Common myeloid progenitor, CD34-positive (primary cell): ENCODE data around the gene ZNF664.
A peak's percentile ranks its signal among the peaks of the same experiment; 100 is the strongest.

Source experiments
- CTCF ChIA-PET: fragments of 350-600 bp; sonication (Branson Sonifier 250); formaldehyde crosslinking; loops from one replicate; lab custom pipeline; 2021; ENCODE audit warnings: antibody characterized with exemption; lab: Charles Lee
- POLR2A ChIA-PET: fragments of 350-600 bp; sonication (Branson Sonifier 250); formaldehyde crosslinking; loops from one replicate; lab custom pipeline; 2021; ENCODE audit warnings: antibody characterized with exemption; lab: Charles Lee
- DNase-seq, 3 donors: peaks; one replicate each; pipeline versions ENCODE4 v3.0.0 to v3.0.0-alpha.2; 2013
- H3K27ac ChIP-seq, 2 experiments: 1 replicate in 1 of 2; 2 replicates in 1 of 2; pipeline ENCODE4 v1.7.0; 2013; ENCODE audit warnings: inconsistent platforms in 2 of 2, low read length in 2 of 2, mild to moderate bottlenecking in 2 of 2, low read depth in 1 of 2, moderate library complexity in 1 of 2; ENCODE audit not compliant: severe bottlenecking in 2 of 2, insufficient read depth in 1 of 2, poor library complexity in 1 of 2
- H3K27me3 ChIP-seq, 5 experiments: replicated peaks in 2 of 5; 1 replicate in 3 of 5; 2 replicates in 2 of 5; pipeline versions ENCODE4 v1.6.1 to v1.7.0; 2013; ENCODE audit warnings: low read length in 4 of 5, mild to moderate bottlenecking in 2 of 5, moderate library complexity in 2 of 5, inconsistent platforms in 1 of 5; ENCODE audit not compliant: insufficient read depth in 5 of 5, control insufficient read depth in 4 of 5
- H3K36me3 ChIP-seq, 4 experiments: 1 replicate in 2 of 4; 2 replicates in 2 of 4; pipeline versions ENCODE4 v1.6.1 to v1.7.0; 2013; ENCODE audit warnings: low read length in 3 of 4, control low read depth in 1 of 4, mild to moderate bottlenecking in 1 of 4; ENCODE audit not compliant: control insufficient read depth in 4 of 4, insufficient read depth in 4 of 4
- H3K4me1 ChIP-seq, 4 experiments: 1 replicate in 3 of 4; 2 replicates in 1 of 4; pipeline versions ENCODE4 v1.6.1 to v1.7.1; 2013; ENCODE audit warnings: low read length in 3 of 4, mild to moderate bottlenecking in 3 of 4, control low read depth in 1 of 4, inconsistent platforms in 1 of 4, moderate library complexity in 1 of 4; ENCODE audit not compliant: control insufficient read depth in 4 of 4, insufficient read depth in 4 of 4; ENCODE audit errors: control extremely low read depth in 1 of 4
- H3K4me3 ChIP-seq, 7 experiments: 1 replicate in 4 of 7; 2 replicates in 3 of 7; pipeline versions ENCODE4 v1.5.1 to v1.7.0; 2013; ENCODE audit warnings: mild to moderate bottlenecking in 7 of 7, low read length in 6 of 7, moderate library complexity in 6 of 7, inconsistent platforms in 2 of 7, low read depth in 2 of 7, control low read depth in 1 of 7; ENCODE audit not compliant: insufficient read depth in 4 of 7, control insufficient read depth in 1 of 7; ENCODE audit errors: extremely low read depth in 1 of 7
- H3K9me3 ChIP-seq, 5 experiments: 1 replicate in 4 of 5; 2 replicates in 1 of 5; pipeline versions ENCODE4 v1.6.1 to v1.7.1; 2013; ENCODE audit warnings: low read length in 4 of 5, mild to moderate bottlenecking in 2 of 5, inconsistent platforms in 1 of 5, low read depth in 1 of 5, moderate library complexity in 1 of 5; ENCODE audit not compliant: control insufficient read depth in 4 of 5, insufficient read depth in 2 of 5; ENCODE audit errors: control extremely low read depth in 1 of 5
- WGBS: methylation state at CpG from one replicate; pipeline ENCODE4 v1.1.5; 2013; ENCODE audit not compliant: insufficient coverage; 5-methylcytosine and 5-hydroxymethylcytosine counted together

ZNF664 gene

GRCh38 chr12:123958462-123958861 is 14.6 kb upstream of the ZNF664 start:
- Histone ChIP-seq H3K36me3 (no peaks in the 10 kb centered on the region), H3K27me3 (no peaks in the 10 kb centered on the region), H3K4me1 (no peaks in the 10 kb centered on the region), H3K27ac (no peak overlapping the region), H3K4me3 (no peak overlapping the region), H3K9me3 (no peaks in the 10 kb centered on the region)
- CTCF ChIA-PET = interaction anchor here (0.8 kb wide), 1 partner anchor 64 kb away, joined by 3 read pairs; no protein-coding TSS in a partner anchor
- 97% methylated on average over 6 of the region's 8 CpGs for WGBS
- POLR2A ChIA-PET = no interaction called here
- no peak for DNase-seq

- Histone ChIP-seq H3K27ac (no peak overlapping the region), H3K4me1 (no peaks in the 10 kb centered on the region), H3K9me3 (no peaks in the 10 kb centered on the region), H3K4me3 (no peak overlapping the region), H3K36me3 (no peaks in the 10 kb centered on the region), H3K27me3 (no peaks in the 10 kb centered on the region)
- POLR2A ChIA-PET = no interaction called here
- CTCF ChIA-PET = interaction anchor here (0.8 kb wide), 2 partner anchors 22 to 65 kb away, joined by 3 read pairs; no protein-coding TSS in a partner anchor
- DNase-seq = no peak
- WGBS = 96% methylated on average over 6 of the region's 9 CpGs
These were observed 14.1 kb upstream of the ZNF664 start for GRCh38 chr12:123958876-123959275.

- ChIA-PET CTCF (interaction anchor here (0.8 to 1.2 kb wide), 7 partner anchors 21 to 95 kb away, joined by 3 to 4 read pairs (median 3); no protein-coding TSS in a partner anchor), POLR2A (interaction anchor here (0.9 kb wide), 1 partner anchor 11 kb away, joined by 4 read pairs; no protein-coding TSS in a partner anchor)
- H3K36me3 ChIP-seq = no peaks in the 10 kb centered on the region
- H3K27ac ChIP-seq = no peak overlapping the region
- H3K9me3 ChIP-seq = no peaks in the 10 kb centered on the region
- no peaks in the 10 kb centered on the region for H3K4me1 ChIP-seq
- WGBS = 94% methylated on average over 8 of the region's 9 CpGs
- no peaks in the 10 kb centered on the region for H3K27me3 ChIP-seq
- DNase-seq = no peak
- H3K4me3 ChIP-seq = no peak overlapping the region
These were observed 12.8 kb upstream of the ZNF664 start for GRCh38 chr12:123960029-123960735.

- DNase-seq = no peak
- H3K4me3 ChIP-seq = no peak overlapping the region
- no peaks in the 10 kb centered on the region for H3K27me3 ChIP-seq
- ChIA-PET CTCF (interaction anchor here (0.8 to 1.2 kb wide), 7 partner anchors 22 to 95 kb away, joined by 3 to 4 read pairs (median 3); no protein-coding TSS in a partner anchor), POLR2A (interaction anchor here (0.9 kb wide), 1 partner anchor 11 kb away, joined by 4 read pairs; no protein-coding TSS in a partner anchor)
- 100% methylated on average over 2 of the region's 4 CpGs for WGBS
- H3K36me3 ChIP-seq = peaks cover 0 to 5% (median 0%) of the 10 kb centered on the region in 4 experiments
- no peaks in the 10 kb centered on the region for H3K9me3 ChIP-seq
- no peak overlapping the region for H3K27ac ChIP-seq
- no peaks in the 10 kb centered on the region for H3K4me1 ChIP-seq
These were observed 12.2 kb upstream of the ZNF664 start for GRCh38 chr12:123960856-123961255.

GRCh38 chr12:123961585-123962345 is 11.2 kb upstream of the ZNF664 start:
- H3K36me3 ChIP-seq = peaks cover 0 to 10% (median 0%) of the 10 kb centered on the region in 4 experiments
- CTCF ChIA-PET = interaction anchor here (0.7 to 1.2 kb wide), 3 partner anchors 29 to 71 kb away, joined by 3 to 6 read pairs (median 3); no protein-coding TSS in a partner anchor
- H3K9me3 ChIP-seq = no peaks in the 10 kb centered on the region
- no peaks in the 10 kb centered on the region for H3K27me3 ChIP-seq
- no peak overlapping the region for H3K4me3 ChIP-seq
- peak in 1 of 3 donors; percentile 37 for DNase-seq
- H3K27ac ChIP-seq = no peak overlapping the region
- WGBS = 98% methylated on average over 7 of the region's 12 CpGs
- POLR2A ChIA-PET = no interaction called here
- H3K4me1 ChIP-seq = no peaks in the 10 kb centered on the region

GRCh38 chr12:123962513-123962912 is 10.5 kb upstream of the ZNF664 start:
- H3K36me3 ChIP-seq = peaks cover 0 to 10% (median 0%) of the 10 kb centered on the region in 4 experiments
- no peaks in the 10 kb centered on the region for H3K27me3 ChIP-seq
- no peaks in the 10 kb centered on the region for H3K9me3 ChIP-seq
- no peak overlapping the region for H3K27ac ChIP-seq
- no peak overlapping the region for H3K4me3 ChIP-seq
- ChIA-PET POLR2A (interaction anchor here (0.6 kb wide), 1 partner anchor 594 kb away, joined by 4 read pairs; no protein-coding TSS in a partner anchor), CTCF (interaction anchor here (0.7 to 1.7 kb wide), 3 partner anchors 18 to 71 kb away, joined by 3 to 6 read pairs (median 3); no protein-coding TSS in a partner anchor)
- 97% methylated on average over 5 of the region's 5 CpGs for WGBS
- no peak for DNase-seq
- no peaks in the 10 kb centered on the region for H3K4me1 ChIP-seq
